Endothelial cell (in vitro differentiated cells): ENCODE measurements around the gene NFATC2. TPM values are rescaled to one million over a fixed set of nuclear protein-coding genes. Genes with fewer than 3 reads are reported as not detected.
"Not testable (repeated sequence)": the region's sequence is repeated elsewhere in the genome, so short reads cannot be mapped to it uniquely, and the experiment has no call there.

Experiments used
- DNase-seq: peaks from one replicate; pipeline ENCODE4 v3.0.0; 2021; ENCODE audit warnings: low spot score
- H3K27ac Mint-ChIP-seq: one replicate; pipeline ENCODE4 v1.8.0; 2021; ENCODE audit warnings: mixed read lengths, inconsistent platforms; ENCODE audit not compliant: unreplicated experiment
- H3K27me3 Mint-ChIP-seq: one replicate; pipeline ENCODE4 v1.8.0; 2021; ENCODE audit warnings: mild to moderate bottlenecking, moderate library complexity, mixed read lengths, inconsistent platforms; ENCODE audit not compliant: unreplicated experiment
- H3K36me3 Mint-ChIP-seq: one replicate; pipeline ENCODE4 v1.8.0; 2021; ENCODE audit warnings: mild to moderate bottlenecking, low read depth, mixed read lengths, inconsistent platforms; ENCODE audit not compliant: unreplicated experiment
- H3K4me1 Mint-ChIP-seq: one replicate; pipeline ENCODE4 v1.8.0; 2021; ENCODE audit warnings: mild to moderate bottlenecking, mixed read lengths, inconsistent platforms; ENCODE audit not compliant: unreplicated experiment
- H3K4me3 Mint-ChIP-seq: one replicate; pipeline ENCODE4 v1.8.0; 2021; ENCODE audit warnings: mild to moderate bottlenecking, mixed read lengths, inconsistent platforms; ENCODE audit not compliant: unreplicated experiment
- H3K9me3 Mint-ChIP-seq: one replicate; pipeline ENCODE4 v1.8.0; 2021; ENCODE audit warnings: mixed read lengths, inconsistent platforms; ENCODE audit not compliant: unreplicated experiment
- total RNA-seq: library from RNA; stranded (reverse); fragmentation: NEBNext Ultra II Directional; extraction: Animal tissue kit (Norgen Biotek cat#: 25700); gene quantifications from one replicate; pipeline ENCODE4 v1.2.1, GENCODE V29; 2021; ENCODE audit not compliant: unreplicated experiment
- TF ChIP-seq, protein P1 (sequence below): fragments of 200-600 bp; sonication (generic); IDR thresholded peaks from one replicate; pipeline ENCODE4 v1.5.0; 2021; ENCODE audit warnings: antibody characterized with exemption; ENCODE audit not compliant: unreplicated experiment

Gene NFATC2
- total RNA-seq, 1 donor from 2014 or later, result 3.5 TPM

GRCh38 chr20:51482836-51483473 lies 59.6 kb downstream of the NFATC2 start:
- TF ChIP-seq, protein P1, sequence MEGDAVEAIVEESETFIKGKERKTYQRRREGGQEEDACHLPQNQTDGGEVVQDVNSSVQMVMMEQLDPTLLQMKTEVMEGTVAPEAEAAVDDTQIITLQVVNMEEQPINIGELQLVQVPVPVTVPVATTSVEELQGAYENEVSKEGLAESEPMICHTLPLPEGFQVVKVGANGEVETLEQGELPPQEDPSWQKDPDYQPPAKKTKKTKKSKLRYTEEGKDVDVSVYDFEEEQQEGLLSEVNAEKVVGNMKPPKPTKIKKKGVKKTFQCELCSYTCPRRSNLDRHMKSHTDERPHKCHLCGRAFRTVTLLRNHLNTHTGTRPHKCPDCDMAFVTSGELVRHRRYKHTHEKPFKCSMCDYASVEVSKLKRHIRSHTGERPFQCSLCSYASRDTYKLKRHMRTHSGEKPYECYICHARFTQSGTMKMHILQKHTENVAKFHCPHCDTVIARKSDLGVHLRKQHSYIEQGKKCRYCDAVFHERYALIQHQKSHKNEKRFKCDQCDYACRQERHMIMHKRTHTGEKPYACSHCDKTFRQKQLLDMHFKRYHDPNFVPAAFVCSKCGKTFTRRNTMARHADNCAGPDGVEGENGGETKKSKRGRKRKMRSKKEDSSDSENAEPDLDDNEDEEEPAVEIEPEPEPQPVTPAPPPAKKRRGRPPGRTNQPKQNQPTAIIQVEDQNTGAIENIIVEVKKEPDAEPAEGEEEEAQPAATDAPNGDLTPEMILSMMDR, result no peak
- H3K36me3 Mint-ChIP-seq, result peaks cover 5% of the 10 kb centered on the region
- peaks cover 2% of the 10 kb centered on the region for H3K27me3 Mint-ChIP-seq
- peaks cover 26% of the 10 kb centered on the region for H3K4me1 Mint-ChIP-seq
- H3K27ac Mint-ChIP-seq, result no peak overlapping the region
- peaks cover 4% of the 10 kb centered on the region for H3K9me3 Mint-ChIP-seq
- H3K4me3 Mint-ChIP-seq, result no peak overlapping the region
- no peak for DNase-seq

GRCh38 chr20:51481341-51481914 lies 61.1 kb downstream of the NFATC2 start:
- H3K4me1 Mint-ChIP-seq, result peaks cover 26% of the 10 kb centered on the region
- H3K27me3 Mint-ChIP-seq, result peaks cover 2% of the 10 kb centered on the region
- no peak overlapping the region for H3K27ac Mint-ChIP-seq
- peaks cover 9% of the 10 kb centered on the region for H3K36me3 Mint-ChIP-seq
- no peak overlapping the region for H3K4me3 Mint-ChIP-seq
- TF ChIP-seq, protein P1, result no peak
- DNase-seq, result peak; percentile 26
- peaks cover 4% of the 10 kb centered on the region for H3K9me3 Mint-ChIP-seq

- H3K27ac Mint-ChIP-seq, result no peak overlapping the region
- TF ChIP-seq, protein P1, result no peak
- peaks cover 23% of the 10 kb centered on the region for H3K4me1 Mint-ChIP-seq
These were observed 61.8 kb downstream of the NFATC2 start for GRCh38 chr20:51480507-51481270.

DNA sequence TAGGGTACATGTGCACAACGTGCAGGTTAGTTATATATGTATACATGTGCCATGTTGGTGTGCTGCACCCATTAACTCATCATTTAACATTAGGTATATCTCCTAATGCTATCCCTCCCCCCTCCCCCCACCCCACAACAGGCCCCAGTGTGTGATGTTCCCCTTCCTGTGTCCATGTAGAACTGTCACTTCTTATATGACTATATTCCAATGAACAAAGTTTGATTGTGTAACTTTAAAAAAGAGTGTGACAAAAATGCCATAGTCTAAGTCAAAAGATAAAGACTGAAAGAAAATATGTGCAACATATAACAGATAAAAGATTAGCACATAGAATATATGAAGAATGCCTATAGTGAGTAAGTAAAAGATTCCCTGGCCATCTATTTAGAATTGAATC lies 66.4 kb downstream of the NFATC2 start:
- H3K4me3 Mint-ChIP-seq, DNase-seq, H3K36me3 Mint-ChIP-seq, H3K27ac Mint-ChIP-seq, H3K9me3 Mint-ChIP-seq, H3K27me3 Mint-ChIP-seq: not testable (repeated sequence)
- peaks cover 12% of the 10 kb centered on the region for H3K4me1 Mint-ChIP-seq

More at GRCh38 chr20:51480507-51481270, 61.8 kb downstream of the NFATC2 start:
- peaks cover 9% of the 10 kb centered on the region for H3K36me3 Mint-ChIP-seq
- H3K9me3 Mint-ChIP-seq, result peaks cover 4% of the 10 kb centered on the region
- DNase-seq, result no peak
- H3K4me3 Mint-ChIP-seq, result no peak overlapping the region
- peaks cover 2% of the 10 kb centered on the region for H3K27me3 Mint-ChIP-seq

GRCh38 chr20:51473771-51474170 lies 68.7 kb downstream of the NFATC2 start:
- Mint-ChIP-seq H3K36me3 (peaks cover 9% of the 10 kb centered on the region), H3K27ac (no peak overlapping the region), H3K4me3 (no peak overlapping the region), H3K9me3 (peaks cover 3% of the 10 kb centered on the region), H3K4me1 (peaks cover 3% of the 10 kb centered on the region), H3K27me3 (peaks cover 1% of the 10 kb centered on the region)
- DNase-seq, result no peak
- TF ChIP-seq, protein P1, result no peak
